Ectodermal cell (in vitro differentiated cells): Measurements from ENCODE around the gene TTC27. TPM values are rescaled to one million over a fixed set of nuclear protein-coding genes. Genes with fewer than 3 reads are reported as not detected.

ENCODE experiments used
- H3K27ac ChIP-seq: 2 replicates; pipeline ENCODE4 v1.7.0; 2013; ENCODE audit warnings: mild to moderate bottlenecking, low read depth, low read length; ENCODE audit not compliant: insufficient read depth, poor library complexity, severe bottlenecking
- H3K27me3 ChIP-seq: 2 replicates; pipeline ENCODE4 v1.7.0; 2013; ENCODE audit warnings: mild to moderate bottlenecking, low read length; ENCODE audit not compliant: insufficient read depth, control insufficient read depth, poor library complexity, severe bottlenecking
- H3K36me3 ChIP-seq: one replicate; pipeline ENCODE4 v1.7.0; 2013; ENCODE audit warnings: low read length; ENCODE audit not compliant: control insufficient read depth, insufficient read depth
- H3K4me1 ChIP-seq: one replicate; pipeline ENCODE4 v1.7.0; 2013; ENCODE audit warnings: low read length; ENCODE audit not compliant: control insufficient read depth, insufficient read depth
- H3K4me3 ChIP-seq: 2 replicates; pipeline ENCODE4 v1.7.0; 2013; ENCODE audit warnings: low read depth, low read length, control low read depth; ENCODE audit not compliant: insufficient read depth
- H3K9me3 ChIP-seq: 2 replicates; pipeline ENCODE4 v1.7.0; 2013; ENCODE audit warnings: mild to moderate bottlenecking, low read length, moderate library complexity; ENCODE audit not compliant: control insufficient read depth
- WGBS, 2 experiments: methylation state at CpG; one replicate each; pipeline ENCODE4 v1.1.7; 2013; ENCODE audit warnings: missing lambda C conversion rate in 2 of 2; 5-methylcytosine and 5-hydroxymethylcytosine counted together
- polyA plus RNA-seq, 4 experiments: library from polyadenylated mRNA; stranded (reverse); fragments of 50-300 nt; gene quantifications; one replicate each; pipeline ENCODE4 v1.2.3, GENCODE V29; 2013

Gene TTC27
- polyA plus RNA-seq (2013, experiment 1 of 4): 17.6 TPM
- 18.6 TPM for polyA plus RNA-seq (2013, experiment 2 of 4)
- polyA plus RNA-seq (2013, experiment 3 of 4): 13.7 TPM
- 15.0 TPM for polyA plus RNA-seq (2013, experiment 4 of 4)

- Histone ChIP-seq H3K4me3 (peak within 1 kb of the TSS; percentile 80), H3K27me3 (peaks cover 4% of the 10 kb centered on the region), H3K27ac (no peak within 1 kb of the TSS), H3K4me1 (no peaks in the 10 kb centered on the region), H3K36me3 (no peaks in the 10 kb centered on the region), H3K9me3 (no peaks in the 10 kb centered on the region)
- WGBS, 2 experiments: 0% methylated on average over 39 of the region's 39 CpGs
Observed at GRCh38 chr2:32627814-32628579, at the start of gene TTC27. Gene TTC27, plus strand, starts transcription at chr2:32628050. Its CDS starts 243 bp downstream, at chr2:32628293.

GRCh38 chr2:32591669-32592463 lies 36.0 kb upstream of the TTC27 start:
- Histone ChIP-seq H3K4me1 (no peaks in the 10 kb centered on the region), H3K9me3 (no peaks in the 10 kb centered on the region), H3K27me3 (no peaks in the 10 kb centered on the region), H3K27ac (no peak overlapping the region), H3K36me3 (no peaks in the 10 kb centered on the region), H3K4me3 (no peak overlapping the region)
- WGBS, 2 experiments: 90 to 97% methylated on average over 3 of the region's 3 CpGs

GRCh38 chr2:32594573-32594972 lies 33.3 kb upstream of the TTC27 start:
- H3K9me3 ChIP-seq: no peaks in the 10 kb centered on the region
- H3K27me3 ChIP-seq: no peaks in the 10 kb centered on the region
- WGBS, 2 experiments: 80 to 84% methylated on average over 3 of the region's 3 CpGs
- no peaks in the 10 kb centered on the region for H3K36me3 ChIP-seq
- no peak overlapping the region for H3K4me3 ChIP-seq
- no peaks in the 10 kb centered on the region for H3K4me1 ChIP-seq
- H3K27ac ChIP-seq: no peak overlapping the region

GRCh38 chr2:32611366-32611765 lies 16.5 kb upstream of the TTC27 start:
- Histone ChIP-seq H3K27me3 (no peaks in the 10 kb centered on the region), H3K4me1 (no peaks in the 10 kb centered on the region), H3K36me3 (peaks cover 6% of the 10 kb centered on the region), H3K4me3 (no peak overlapping the region), H3K9me3 (no peaks in the 10 kb centered on the region), H3K27ac (no peak overlapping the region)
- 95 to 98% methylated on average over 2 of the region's 2 CpGs for WGBS, 2 experiments

GRCh38 chr2:32611771-32612170 lies 16.1 kb upstream of the TTC27 start:
- H3K36me3 ChIP-seq: peaks cover 6% of the 10 kb centered on the region
- H3K4me1 ChIP-seq: no peaks in the 10 kb centered on the region
- no peak overlapping the region for H3K27ac ChIP-seq
- no peaks in the 10 kb centered on the region for H3K9me3 ChIP-seq
- no peaks in the 10 kb centered on the region for H3K27me3 ChIP-seq
- no peak overlapping the region for H3K4me3 ChIP-seq
- WGBS, 2 experiments: 74 to 80% methylated on average over 1 of the region's 1 CpG

GRCh38 chr2:32614084-32614483 lies 13.8 kb upstream of the TTC27 start:
- no peaks in the 10 kb centered on the region for H3K9me3 ChIP-seq
- no peak overlapping the region for H3K4me3 ChIP-seq
- no peak overlapping the region for H3K27ac ChIP-seq
- 97 to 100% methylated on average over 1 of the region's 1 CpG for WGBS, 2 experiments
- no peaks in the 10 kb centered on the region for H3K36me3 ChIP-seq
- no peaks in the 10 kb centered on the region for H3K4me1 ChIP-seq
- H3K27me3 ChIP-seq: no peaks in the 10 kb centered on the region

- WGBS, 2 experiments: 94 to 98% methylated on average over 4 to 5 of the region's 5 CpGs
- no peak overlapping the region for H3K27ac ChIP-seq
- no peaks in the 10 kb centered on the region for H3K27me3 ChIP-seq
- no peaks in the 10 kb centered on the region for H3K36me3 ChIP-seq
- no peak overlapping the region for H3K4me3 ChIP-seq
- H3K9me3 ChIP-seq: no peaks in the 10 kb centered on the region
- H3K4me1 ChIP-seq: no peaks in the 10 kb centered on the region
Observed at GRCh38 chr2:32617599-32618189, 10.2 kb upstream of the TTC27 start.

- no peaks in the 10 kb centered on the region for H3K9me3 ChIP-seq
- H3K4me3 ChIP-seq: no peak overlapping the region
- H3K4me1 ChIP-seq: no peaks in the 10 kb centered on the region
- H3K36me3 ChIP-seq: no peaks in the 10 kb centered on the region
- H3K27ac ChIP-seq: no peak overlapping the region
- peaks cover 4% of the 10 kb centered on the region for H3K27me3 ChIP-seq
- WGBS, 2 experiments: 90 to 93% methylated on average over 2 of the region's 2 CpGs
Observed at GRCh38 chr2:32622570-32623310, 5.1 kb upstream of the TTC27 start.

- H3K9me3 ChIP-seq: no peaks in the 10 kb centered on the region
- H3K4me1 ChIP-seq: no peaks in the 10 kb centered on the region
- H3K36me3 ChIP-seq: no peaks in the 10 kb centered on the region
- 94 to 97% methylated on average over 6 of the region's 6 CpGs for WGBS, 2 experiments
- peaks cover 4% of the 10 kb centered on the region for H3K27me3 ChIP-seq
- no peak overlapping the region for H3K27ac ChIP-seq
- H3K4me3 ChIP-seq: no peak overlapping the region
Observed at GRCh38 chr2:32623311-32623706, 4.5 kb upstream of the TTC27 start.
